ENCODE measurements around the gene RAB11FIP4. TPM values are rescaled to one million over a fixed set of nuclear protein-coding genes. Genes with fewer than 3 reads are reported as not detected.

The RAB11FIP4 gene
- total RNA-seq, 1 experiment from 2014 or later, result 5.3 TPM

- no peak for DNase-seq
- peaks cover 2% of the 10 kb centered on the region; the same call in 1 of the 2 replicates for H3K27me3 ChIP-seq
- no peaks in the 10 kb centered on the region for H3K36me3 ChIP-seq
- no peaks in the 10 kb centered on the region for H3K9me3 ChIP-seq
- no peak overlapping the region for H3K4me3 ChIP-seq
Observed at GRCh38 chr17:31480067-31480466, 88.6 kb downstream of the RAB11FIP4 start.

GRCh38 chr17:31480904-31481782 is 89.7 kb downstream of the RAB11FIP4 start:
- no peak for DNase-seq

GRCh38 chr17:31481783-31482081 is 90.3 kb downstream of the RAB11FIP4 start:
- Histone ChIP-seq H3K27me3 (peaks cover 2% of the 10 kb centered on the region; the same call in 1 of the 2 replicates), H3K4me3 (no peak overlapping the region), H3K36me3 (no peaks in the 10 kb centered on the region), H3K9me3 (no peaks in the 10 kb centered on the region)
- DNase-seq, result no peak

More at GRCh38 chr17:31480904-31481782, 89.7 kb downstream of the RAB11FIP4 start:
- no peaks in the 10 kb centered on the region for H3K36me3 ChIP-seq
- H3K27me3 ChIP-seq, result peaks cover 2% of the 10 kb centered on the region; the same call in 1 of the 2 replicates
- H3K9me3 ChIP-seq, result no peaks in the 10 kb centered on the region
- no peak overlapping the region for H3K4me3 ChIP-seq

GRCh38 chr17:31484821-31485220 is 93.3 kb downstream of the RAB11FIP4 start:
- Histone ChIP-seq H3K36me3 (no peaks in the 10 kb centered on the region), H3K9me3 (no peaks in the 10 kb centered on the region), H3K27me3 (peaks cover 10% of the 10 kb centered on the region), H3K4me3 (no peak overlapping the region)
- DNase-seq, result no peak

GRCh38 chr17:31486351-31487062 is 95.0 kb downstream of the RAB11FIP4 start:
- DNase-seq, result no peak
- H3K27me3 ChIP-seq, result peaks cover 7% of the 10 kb centered on the region

GRCh38 chr17:31487063-31487647 is 95.7 kb downstream of the RAB11FIP4 start:
- Histone ChIP-seq H3K9me3 (no peaks in the 10 kb centered on the region), H3K36me3 (no peaks in the 10 kb centered on the region), H3K4me3 (peak overlapping the region; percentile 44), H3K27me3 (peaks cover 7% of the 10 kb centered on the region)
- DNase-seq, result no peak

More at GRCh38 chr17:31486351-31487062, 95.0 kb downstream of the RAB11FIP4 start:
- H3K4me3 ChIP-seq, result no peak overlapping the region
- H3K9me3 ChIP-seq, result no peaks in the 10 kb centered on the region
- no peaks in the 10 kb centered on the region for H3K36me3 ChIP-seq

- DNase-seq, result peak; percentile 72
- H3K27me3 ChIP-seq, result peaks cover 7% of the 10 kb centered on the region
Observed at GRCh38 chr17:31487648-31488263, 96.3 kb downstream of the RAB11FIP4 start.

GRCh38 chr17:31488264-31488981 is 96.9 kb downstream of the RAB11FIP4 start:
- no peak for DNase-seq
- H3K9me3 ChIP-seq, result no peaks in the 10 kb centered on the region
- H3K36me3 ChIP-seq, result no peaks in the 10 kb centered on the region
- peaks cover 7% of the 10 kb centered on the region for H3K27me3 ChIP-seq
- H3K4me3 ChIP-seq, result peak overlapping the region; percentile 27

More at GRCh38 chr17:31487648-31488263, 96.3 kb downstream of the RAB11FIP4 start:
- H3K36me3 ChIP-seq, result no peaks in the 10 kb centered on the region
- peak overlapping the region; percentile 44 for H3K4me3 ChIP-seq
- H3K9me3 ChIP-seq, result no peaks in the 10 kb centered on the region

GRCh38 chr17:31488982-31489294 is 97.5 kb downstream of the RAB11FIP4 start:
- Histone ChIP-seq H3K27me3 (peaks cover 7% of the 10 kb centered on the region), H3K9me3 (no peaks in the 10 kb centered on the region), H3K4me3 (no peak overlapping the region), H3K36me3 (no peaks in the 10 kb centered on the region)
- no peak for DNase-seq

- Histone ChIP-seq H3K27me3 (peaks cover 7% of the 10 kb centered on the region), H3K9me3 (no peaks in the 10 kb centered on the region), H3K4me3 (no peak overlapping the region), H3K36me3 (no peaks in the 10 kb centered on the region)
- no peak for DNase-seq
Observed at GRCh38 chr17:31489295-31490018, 98.0 kb downstream of the RAB11FIP4 start.

GRCh38 chr17:31490019-31490650 is 98.7 kb downstream of the RAB11FIP4 start:
- H3K36me3 ChIP-seq, result no peaks in the 10 kb centered on the region
- H3K4me3 ChIP-seq, result no peak overlapping the region
- H3K9me3 ChIP-seq, result no peaks in the 10 kb centered on the region
- no peak for DNase-seq
- peaks cover 7% of the 10 kb centered on the region for H3K27me3 ChIP-seq

- H3K36me3 ChIP-seq, result no peaks in the 10 kb centered on the region
- peaks cover 7% of the 10 kb centered on the region for H3K27me3 ChIP-seq
- no peak for DNase-seq
- no peaks in the 10 kb centered on the region for H3K9me3 ChIP-seq
- H3K4me3 ChIP-seq, result no peak overlapping the region
Observed at GRCh38 chr17:31490671-31491375, 99.3 kb downstream of the RAB11FIP4 start.

GRCh38 chr17:31491376-31492131 is 100.1 kb downstream of the RAB11FIP4 start:
- H3K4me3 ChIP-seq, result no peak overlapping the region
- H3K36me3 ChIP-seq, result no peaks in the 10 kb centered on the region
- DNase-seq, result no peak
- no peaks in the 10 kb centered on the region for H3K9me3 ChIP-seq
- H3K27me3 ChIP-seq, result peaks cover 7% of the 10 kb centered on the region

GRCh38 chr17:31492206-31492605 is 100.7 kb downstream of the RAB11FIP4 start:
- H3K4me3 ChIP-seq, result no peak overlapping the region
- DNase-seq, result no peak
- H3K36me3 ChIP-seq, result no peaks in the 10 kb centered on the region
- H3K9me3 ChIP-seq, result no peaks in the 10 kb centered on the region
- H3K27me3 ChIP-seq, result peaks cover 7% of the 10 kb centered on the region
